Measurements from ENCODE around the gene KIAA1217. TPM values are rescaled to one million over a fixed set of nuclear protein-coding genes. Genes with fewer than 3 reads are reported as not detected.

KIAA1217 gene
- total RNA-seq, 1 experiment from 2014 or later, result 76.2 TPM

DNA sequence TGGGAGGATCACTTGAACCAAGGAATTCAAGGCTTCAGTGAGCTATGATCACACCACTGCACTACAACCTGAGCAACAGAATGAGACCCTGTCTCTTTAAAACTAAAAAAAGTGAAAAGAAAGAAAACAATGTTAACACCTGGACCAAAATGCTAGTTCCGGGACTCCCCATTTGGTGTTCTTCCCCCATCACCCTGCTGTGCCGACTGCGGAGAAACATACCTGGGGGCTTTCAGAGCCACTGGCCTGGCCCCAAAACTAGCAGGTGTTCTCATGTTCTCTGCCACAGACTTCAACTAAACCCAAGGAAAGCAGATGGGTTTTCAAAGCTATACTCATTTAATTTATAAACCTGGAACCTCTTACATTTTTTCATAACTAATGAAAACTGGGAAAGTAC lies 250.9 kb downstream of the KIAA1217 start:
- DNase-seq (ENCODE audit: low spot score), result no peak
- TF ChIP-seq EZH2 (IDR thresholded peaks at IDR 0.05; ENCODE audit: borderline replicate concordance, low read depth, low read length, poor library complexity, severe bottlenecking), result no peak
- TF ChIP-seq CTCF (conservative IDR thresholded peaks at IDR 0.05; ENCODE audit: low read depth, low read length), result no peak
- Histone ChIP-seq H3K27ac (ENCODE audit: low read depth, low read length, poor library complexity, severe bottlenecking) (no peak overlapping the region), H3K9me3 (ENCODE audit: low read depth, low read length, poor library complexity, severe bottlenecking) (no peaks in the 10 kb centered on the region), H3K4me3 (ENCODE audit: low read depth, low read length, poor library complexity, severe bottlenecking) (no peak overlapping the region), H3K4me1 (ENCODE audit: insufficient read depth, low read length, poor library complexity, severe bottlenecking) (peaks cover 79% of the 10 kb centered on the region), H3K27me3 (replicated peaks; ENCODE audit: insufficient read depth, low read depth, low read length, poor library complexity) (no peaks in the 10 kb centered on the region), H3K36me3 (ENCODE audit: insufficient read depth, low read length, poor library complexity, severe bottlenecking) (peaks cover 2% of the 10 kb centered on the region)
- no TSS peak for BruUV-seq (replicated peaks)
- ChIA-PET POLR2A (ENCODE audit: low non-redundant PET) (no interaction called here), CTCF (no interaction called here)
- intact Hi-C loops (cut with micrococcal nuclease; ENCODE audit: unreplicated experiment), result loop anchor here (5.0 kb wide), 2 partner anchors 43 to 68 kb away; no protein-coding TSS in a partner anchor

- intact Hi-C loops (cut with micrococcal nuclease; ENCODE audit: unreplicated experiment), result loop anchor here (5.0 kb wide), 2 partner anchors 45 to 70 kb away; no protein-coding TSS in a partner anchor
- no peak for TF ChIP-seq CTCF (conservative IDR thresholded peaks at IDR 0.05; ENCODE audit: low read depth, low read length)
- no peak for TF ChIP-seq EZH2 (IDR thresholded peaks at IDR 0.05; ENCODE audit: borderline replicate concordance, low read depth, low read length, poor library complexity, severe bottlenecking)
- DNase-seq (ENCODE audit: low spot score), result no peak
- Histone ChIP-seq H3K9me3 (ENCODE audit: low read depth, low read length, poor library complexity, severe bottlenecking) (no peaks in the 10 kb centered on the region), H3K27me3 (replicated peaks; ENCODE audit: insufficient read depth, low read depth, low read length, poor library complexity) (no peaks in the 10 kb centered on the region), H3K36me3 (ENCODE audit: insufficient read depth, low read length, poor library complexity, severe bottlenecking) (peaks cover 2% of the 10 kb centered on the region), H3K4me3 (ENCODE audit: low read depth, low read length, poor library complexity, severe bottlenecking) (no peak overlapping the region), H3K27ac (ENCODE audit: low read depth, low read length, poor library complexity, severe bottlenecking) (peak overlapping the region; percentile 88), H3K4me1 (ENCODE audit: insufficient read depth, low read length, poor library complexity, severe bottlenecking) (peaks cover 69% of the 10 kb centered on the region)
- ChIA-PET POLR2A (ENCODE audit: low non-redundant PET) (no interaction called here), CTCF (no interaction called here)
- BruUV-seq (replicated peaks), result no TSS peak
Measured at GRCh38 chr10:24462291-24462813, 253.4 kb downstream of the KIAA1217 start.

GRCh38 chr10:24462889-24463552 lies 254.1 kb downstream of the KIAA1217 start:
- POLR2A ChIA-PET (ENCODE audit: low non-redundant PET), result no interaction called here
- intact Hi-C loops (cut with micrococcal nuclease; ENCODE audit: unreplicated experiment), result loop anchor here (5.0 kb wide), 2 partner anchors 46 to 71 kb away; no protein-coding TSS in a partner anchor
- CTCF ChIA-PET, result no interaction called here

More at GRCh38 chr10:24462889-24463552, 254.1 kb downstream of the KIAA1217 start:
- no peak for DNase-seq (ENCODE audit: low spot score)
- Histone ChIP-seq H3K9me3 (ENCODE audit: low read depth, low read length, poor library complexity, severe bottlenecking) (no peaks in the 10 kb centered on the region), H3K4me1 (ENCODE audit: insufficient read depth, low read length, poor library complexity, severe bottlenecking) (peaks cover 62% of the 10 kb centered on the region), H3K4me3 (ENCODE audit: low read depth, low read length, poor library complexity, severe bottlenecking) (peak overlapping the region; percentile 11), H3K27me3 (replicated peaks; ENCODE audit: insufficient read depth, low read depth, low read length, poor library complexity) (no peaks in the 10 kb centered on the region), H3K27ac (ENCODE audit: low read depth, low read length, poor library complexity, severe bottlenecking) (peak overlapping the region; percentile 88), H3K36me3 (ENCODE audit: insufficient read depth, low read length, poor library complexity, severe bottlenecking) (peaks cover 2% of the 10 kb centered on the region)
- TSS peak; percentile 29 for BruUV-seq (replicated peaks)
- TF ChIP-seq EZH2 (IDR thresholded peaks at IDR 0.05; ENCODE audit: borderline replicate concordance, low read depth, low read length, poor library complexity, severe bottlenecking), result no peak
- TF ChIP-seq CTCF (conservative IDR thresholded peaks at IDR 0.05; ENCODE audit: low read depth, low read length), result peak; percentile 43
